ENCODE measurements around the gene TRIM29.

DNA sequence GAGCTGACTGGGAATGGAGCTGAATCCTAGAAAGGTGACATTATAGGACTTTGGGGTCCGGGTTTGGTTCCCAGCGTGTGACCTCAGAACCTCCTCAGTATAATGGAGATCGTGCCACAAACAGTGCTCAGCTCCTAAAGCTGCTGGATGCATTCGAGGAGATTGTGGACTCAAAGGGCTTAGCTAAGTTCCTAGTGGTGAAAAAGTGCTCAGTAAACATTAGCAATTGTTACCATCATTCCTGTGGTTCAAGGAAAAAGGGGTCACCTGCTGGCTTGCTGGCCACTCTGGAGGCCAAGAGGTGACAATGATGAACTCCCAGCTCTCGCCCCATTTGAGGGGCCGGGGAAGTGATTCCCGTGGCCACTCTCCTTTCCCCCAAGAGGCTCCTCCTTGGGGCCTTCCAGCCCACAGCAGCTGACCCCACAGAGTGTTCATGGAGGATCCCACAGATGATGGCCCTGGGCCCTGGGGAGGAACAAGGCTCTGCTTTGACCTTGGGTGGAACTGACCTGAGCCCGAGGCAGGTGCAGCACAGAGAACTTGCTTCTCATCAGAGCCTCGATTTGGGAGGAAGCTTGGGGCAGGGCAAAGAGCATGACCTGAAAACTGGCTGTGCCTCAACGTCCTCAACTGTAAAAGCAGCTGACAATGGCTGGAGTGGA is 40.1 kb downstream of the TRIM29 start:
- TF ChIP-seq, protein P1, sequence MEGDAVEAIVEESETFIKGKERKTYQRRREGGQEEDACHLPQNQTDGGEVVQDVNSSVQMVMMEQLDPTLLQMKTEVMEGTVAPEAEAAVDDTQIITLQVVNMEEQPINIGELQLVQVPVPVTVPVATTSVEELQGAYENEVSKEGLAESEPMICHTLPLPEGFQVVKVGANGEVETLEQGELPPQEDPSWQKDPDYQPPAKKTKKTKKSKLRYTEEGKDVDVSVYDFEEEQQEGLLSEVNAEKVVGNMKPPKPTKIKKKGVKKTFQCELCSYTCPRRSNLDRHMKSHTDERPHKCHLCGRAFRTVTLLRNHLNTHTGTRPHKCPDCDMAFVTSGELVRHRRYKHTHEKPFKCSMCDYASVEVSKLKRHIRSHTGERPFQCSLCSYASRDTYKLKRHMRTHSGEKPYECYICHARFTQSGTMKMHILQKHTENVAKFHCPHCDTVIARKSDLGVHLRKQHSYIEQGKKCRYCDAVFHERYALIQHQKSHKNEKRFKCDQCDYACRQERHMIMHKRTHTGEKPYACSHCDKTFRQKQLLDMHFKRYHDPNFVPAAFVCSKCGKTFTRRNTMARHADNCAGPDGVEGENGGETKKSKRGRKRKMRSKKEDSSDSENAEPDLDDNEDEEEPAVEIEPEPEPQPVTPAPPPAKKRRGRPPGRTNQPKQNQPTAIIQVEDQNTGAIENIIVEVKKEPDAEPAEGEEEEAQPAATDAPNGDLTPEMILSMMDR (IDR thresholded peaks at IDR 0.05) = no peak
- no peak for TF ChIP-seq POLR2A (IDR thresholded peaks at IDR 0.05)
